H9 (cell line): ENCODE data around the gene UBASH3A. TPM values are rescaled to one million over a fixed set of nuclear protein-coding genes. Genes with fewer than 3 reads are reported as not detected.

ENCODE experiments used
- DNase-seq: peaks from one replicate; pipeline ENCODE4 v3.0.0-alpha.2; 2017
- H2AFZ ChIP-seq: one replicate; pipeline ENCODE4 v1.6.1; 2013; ENCODE audit warnings: mild to moderate bottlenecking, low read length, control low read depth, moderate library complexity
- H2AK5ac ChIP-seq: 2 replicates; pipeline ENCODE4 v1.6.1; 2013; ENCODE audit warnings: low read length, control low read depth, mixed read lengths; ENCODE audit not compliant: insufficient read length
- H2BK120ac ChIP-seq: one replicate; pipeline ENCODE4 v1.6.1; 2013; ENCODE audit warnings: low read depth, mild to moderate bottlenecking, low read length, control low read depth, inconsistent platforms; ENCODE audit not compliant: poor library complexity, severe bottlenecking
- H2BK12ac ChIP-seq: 2 replicates; pipeline ENCODE4 v1.6.1; 2013; ENCODE audit warnings: low read length, control low read depth, mixed read lengths, low read depth; ENCODE audit not compliant: insufficient read length
- H2BK15ac ChIP-seq: 2 replicates; pipeline ENCODE4 v1.6.1; 2013; ENCODE audit warnings: low read depth, low read length, control low read depth
- H2BK20ac ChIP-seq: one replicate; pipeline ENCODE4 v1.6.1; 2013; ENCODE audit warnings: low read depth, mild to moderate bottlenecking, low read length, control low read depth, inconsistent platforms; ENCODE audit not compliant: poor library complexity, severe bottlenecking
- H2BK5ac ChIP-seq: 2 replicates; pipeline ENCODE4 v1.6.1; 2013; ENCODE audit warnings: low read length, control low read depth, mixed read lengths; ENCODE audit not compliant: insufficient read length
- H3K14ac ChIP-seq: 2 replicates; pipeline ENCODE4 v1.6.1; 2013; ENCODE audit warnings: low read length, control low read depth; ENCODE audit not compliant: insufficient read depth
- H3K18ac ChIP-seq: 2 replicates; pipeline ENCODE4 v1.6.1; 2013; ENCODE audit warnings: low read depth, mild to moderate bottlenecking, mixed read lengths, low read length, control low read depth; ENCODE audit not compliant: insufficient read length
- H3K23ac ChIP-seq: 2 replicates; pipeline ENCODE4 v1.6.1; 2013; ENCODE audit warnings: low read length, control low read depth, mixed read lengths, low read depth; ENCODE audit not compliant: insufficient read length
- H3K23me2 ChIP-seq: 2 replicates; pipeline ENCODE4 v1.6.1; 2013; ENCODE audit warnings: low read depth, mild to moderate bottlenecking, mixed read lengths, low read length, control low read depth; ENCODE audit not compliant: insufficient read length, poor library complexity, severe bottlenecking
- H3K27ac ChIP-seq: 2 replicates; pipeline ENCODE4 v1.5.1; 2013; ENCODE audit warnings: low read length, control low read depth, mixed read lengths, low read depth; ENCODE audit not compliant: insufficient read length
- H3K27me3 ChIP-seq: 2 replicates; pipeline ENCODE4 v1.6.1; 2013; ENCODE audit warnings: low read length, control low read depth, inconsistent platforms; ENCODE audit not compliant: insufficient read depth
- H3K4ac ChIP-seq: 2 replicates; pipeline ENCODE4 v1.6.1; 2013; ENCODE audit warnings: low read depth, mild to moderate bottlenecking, control low read depth, inconsistent platforms, low read length, moderate library complexity
- H3K4me1 ChIP-seq: 2 replicates; pipeline ENCODE4 v1.6.1; 2013; ENCODE audit warnings: low read length, control low read depth, inconsistent platforms; ENCODE audit not compliant: insufficient read depth
- H3K4me2 ChIP-seq: 2 replicates; pipeline ENCODE4 v1.6.1; 2013; ENCODE audit warnings: low read length, control low read depth, mixed read lengths; ENCODE audit not compliant: insufficient read length, insufficient read depth
- H3K56ac ChIP-seq: 2 replicates; pipeline ENCODE4 v1.6.1; 2013; ENCODE audit warnings: low read depth, mild to moderate bottlenecking, mixed read lengths, low read length, control low read depth; ENCODE audit not compliant: insufficient read length
- H3K79me1 ChIP-seq: 2 replicates; pipeline ENCODE4 v1.6.1; 2013; ENCODE audit warnings: low read depth, mild to moderate bottlenecking, moderate library complexity, low read length, control low read depth, inconsistent platforms; ENCODE audit not compliant: insufficient read depth, poor library complexity, severe bottlenecking
- H3K79me2 ChIP-seq: 2 replicates; pipeline ENCODE4 v1.6.1; 2013; ENCODE audit warnings: low read length, control low read depth, inconsistent platforms; ENCODE audit not compliant: insufficient read depth
- H3K9ac ChIP-seq: 2 replicates; pipeline ENCODE4 v1.6.1; 2013; ENCODE audit warnings: low read length, control low read depth, mixed read lengths; ENCODE audit not compliant: insufficient read length; ENCODE audit errors: extremely low read depth
- H3K9me3 ChIP-seq: one replicate; pipeline ENCODE4 v1.6.1; 2013; ENCODE audit warnings: low read depth, low read length, inconsistent platforms; ENCODE audit not compliant: control insufficient read depth
- H3T11ph ChIP-seq: one replicate; pipeline ENCODE4 v1.6.1; 2013; ENCODE audit warnings: mild to moderate bottlenecking, low read length, control low read depth, inconsistent platforms
- H4K20me1 ChIP-seq: one replicate; pipeline ENCODE4 v1.6.1; 2013; ENCODE audit not compliant: control insufficient read depth, insufficient read length, insufficient read depth
- H4K5ac ChIP-seq: 2 replicates; pipeline ENCODE4 v1.6.1; 2013; ENCODE audit warnings: low read depth, mild to moderate bottlenecking, mixed read lengths, low read length, control low read depth; ENCODE audit not compliant: insufficient read length
- H4K8ac ChIP-seq: replicated peaks from 2 replicates; pipeline ENCODE4 v1.6.1; 2013; ENCODE audit warnings: low read length, control low read depth, mixed read lengths, low read depth; ENCODE audit not compliant: insufficient read length
- H4K91ac ChIP-seq: 2 replicates; pipeline ENCODE4 v1.6.1; 2013; ENCODE audit warnings: low read depth, mild to moderate bottlenecking, moderate library complexity, mixed read lengths, low read length, control low read depth; ENCODE audit not compliant: insufficient read length
- H3K27ac Mint-ChIP-seq, 3 experiments: 2 replicates in 2 of 3; 3 replicates in 1 of 3; pipeline ENCODE4 v1.8.0; 2020 to 2021; ENCODE audit warnings: mixed read lengths in 3 of 3, mild to moderate bottlenecking in 1 of 3, moderate library complexity in 1 of 3
- H3K27me3 Mint-ChIP-seq: 2 replicates; pipeline ENCODE4 v1.8.0; 2021; ENCODE audit warnings: low read depth, mild to moderate bottlenecking, moderate library complexity, mixed read lengths
- H3K36me3 Mint-ChIP-seq, 3 experiments: 2 replicates in 2 of 3; 3 replicates in 1 of 3; pipeline ENCODE4 v1.8.0; 2020 to 2021; ENCODE audit warnings: low read depth in 3 of 3, mixed read lengths in 3 of 3; ENCODE audit not compliant: insufficient read depth in 1 of 3
- H3K4me1 Mint-ChIP-seq, 2 experiments: 2 replicates each; pipeline ENCODE4 v1.8.0; 2020; ENCODE audit warnings: mixed read lengths in 2 of 2
- H3K4me3 Mint-ChIP-seq, 2 experiments: 2 replicates in 1 of 2; 3 replicates in 1 of 2; pipeline ENCODE4 v1.8.0; 2020 to 2021; ENCODE audit warnings: mild to moderate bottlenecking in 2 of 2, mixed read lengths in 2 of 2, moderate library complexity in 1 of 2
- H3K9me3 Mint-ChIP-seq, 2 experiments: 2 replicates in 1 of 2; 3 replicates in 1 of 2; pipeline ENCODE4 v1.8.0; 2020; ENCODE audit warnings: mild to moderate bottlenecking in 2 of 2, mixed read lengths in 2 of 2, moderate library complexity in 1 of 2
- WGBS: extraction: QIAGEN DNeasy Blood & Tissue Kit; methylation state at CpG from one replicate; pipeline ENCODE4 v1.1.7; 2013; ENCODE audit warnings: missing lambda C conversion rate, low lambda C conversion rate, mixed read lengths; ENCODE audit not compliant: insufficient read length; ENCODE audit errors: extremely low coverage; 5-methylcytosine and 5-hydroxymethylcytosine counted together
- total RNA-seq: library from RNA; stranded (reverse); gene quantifications from 2 replicates; pipeline ENCODE4 v1.2.1, GENCODE V29; 2021
- TF ChIP-seq, protein P1 (sequence below): fragments of 200-600 bp; sonication (generic); conservative IDR thresholded peaks from 3 replicates; pipeline ENCODE4 v1.8.0; 2021; ENCODE audit warnings: antibody characterized with exemption, mild to moderate bottlenecking

The UBASH3A gene
- total RNA-seq, 1 experiment from 2014 or later: not detected

GRCh38 chr21:42382915-42383314 is 20.8 kb upstream of the UBASH3A start:
- Mint-ChIP-seq H3K27ac (no peak overlapping the region; a peak in 1 of 7 replicates), H3K9me3 (peaks cover 6 to 14% of the 10 kb centered on the region in 2 experiments), H3K27me3 (peaks cover 9% of the 10 kb centered on the region), H3K36me3 (peaks cover 0 to 11% (median 0%) of the 10 kb centered on the region in 3 experiments; a peak in 3 of 7 replicates), H3K4me1 (peaks cover 16 to 17% of the 10 kb centered on the region in 2 experiments), H3K4me3 (no peak overlapping the region)
- peaks cover 2% of the 10 kb centered on the region for H4K20me1 ChIP-seq
- no peak overlapping the region for H4K5ac ChIP-seq
- H2AK5ac ChIP-seq: no peak overlapping the region
- H3K27me3 ChIP-seq: no peaks in the 10 kb centered on the region
- no peak overlapping the region for H2AFZ ChIP-seq
- no peak overlapping the region for H2BK20ac ChIP-seq
- H3K14ac ChIP-seq: no peak overlapping the region
- H4K8ac ChIP-seq: no peak overlapping the region
- no peak overlapping the region for H3K23ac ChIP-seq
- H3K79me2 ChIP-seq: no peaks in the 10 kb centered on the region
- TF ChIP-seq, protein P1, sequence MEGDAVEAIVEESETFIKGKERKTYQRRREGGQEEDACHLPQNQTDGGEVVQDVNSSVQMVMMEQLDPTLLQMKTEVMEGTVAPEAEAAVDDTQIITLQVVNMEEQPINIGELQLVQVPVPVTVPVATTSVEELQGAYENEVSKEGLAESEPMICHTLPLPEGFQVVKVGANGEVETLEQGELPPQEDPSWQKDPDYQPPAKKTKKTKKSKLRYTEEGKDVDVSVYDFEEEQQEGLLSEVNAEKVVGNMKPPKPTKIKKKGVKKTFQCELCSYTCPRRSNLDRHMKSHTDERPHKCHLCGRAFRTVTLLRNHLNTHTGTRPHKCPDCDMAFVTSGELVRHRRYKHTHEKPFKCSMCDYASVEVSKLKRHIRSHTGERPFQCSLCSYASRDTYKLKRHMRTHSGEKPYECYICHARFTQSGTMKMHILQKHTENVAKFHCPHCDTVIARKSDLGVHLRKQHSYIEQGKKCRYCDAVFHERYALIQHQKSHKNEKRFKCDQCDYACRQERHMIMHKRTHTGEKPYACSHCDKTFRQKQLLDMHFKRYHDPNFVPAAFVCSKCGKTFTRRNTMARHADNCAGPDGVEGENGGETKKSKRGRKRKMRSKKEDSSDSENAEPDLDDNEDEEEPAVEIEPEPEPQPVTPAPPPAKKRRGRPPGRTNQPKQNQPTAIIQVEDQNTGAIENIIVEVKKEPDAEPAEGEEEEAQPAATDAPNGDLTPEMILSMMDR: no peak
- no CpG with 5 or more reads among the region's 6 CpGs for WGBS
- no peak overlapping the region for H4K91ac ChIP-seq
- H3K27ac ChIP-seq: no peak overlapping the region
- no peaks in the 10 kb centered on the region for H3K79me1 ChIP-seq
- no peak overlapping the region for H2BK12ac ChIP-seq
- H3K18ac ChIP-seq: no peak overlapping the region
- H3K56ac ChIP-seq: no peak overlapping the region
- no peak for DNase-seq
- H2BK120ac ChIP-seq: no peak overlapping the region
- no peak overlapping the region for H3K4ac ChIP-seq
- no peak overlapping the region for H2BK5ac ChIP-seq
- H3K4me1 ChIP-seq: no peaks in the 10 kb centered on the region
- H2BK15ac ChIP-seq: no peak overlapping the region
- no peaks in the 10 kb centered on the region for H3K9me3 ChIP-seq
- no peak overlapping the region for H3K9ac ChIP-seq
- no peak overlapping the region for H3T11ph ChIP-seq
- H3K23me2 ChIP-seq: no peaks in the 10 kb centered on the region
- H3K4me2 ChIP-seq: no peak overlapping the region
